GM10266 (cell line): ENCODE measurements around the gene APOBEC3C.
A peak's percentile ranks its signal among the peaks of the same experiment; 100 is the strongest.
"Not testable (repeated sequence)": the region's sequence is repeated elsewhere in the genome, so short reads cannot be mapped to it uniquely, and the experiment has no call there.

Source experiments
- DNase-seq: peaks from one replicate; pipeline ENCODE4 v3.0.0; 2012; ENCODE audit errors: extremely low spot score
- TF ChIP-seq, protein P1 (sequence below): IDR thresholded peaks from 2 replicates; pipeline ENCODE4 v1.5.1; 2012; ENCODE audit warnings: mild to moderate bottlenecking, low read depth; ENCODE audit not compliant: control insufficient read depth, insufficient read depth; ENCODE audit errors: missing control alignments

The APOBEC3C gene

DNA sequence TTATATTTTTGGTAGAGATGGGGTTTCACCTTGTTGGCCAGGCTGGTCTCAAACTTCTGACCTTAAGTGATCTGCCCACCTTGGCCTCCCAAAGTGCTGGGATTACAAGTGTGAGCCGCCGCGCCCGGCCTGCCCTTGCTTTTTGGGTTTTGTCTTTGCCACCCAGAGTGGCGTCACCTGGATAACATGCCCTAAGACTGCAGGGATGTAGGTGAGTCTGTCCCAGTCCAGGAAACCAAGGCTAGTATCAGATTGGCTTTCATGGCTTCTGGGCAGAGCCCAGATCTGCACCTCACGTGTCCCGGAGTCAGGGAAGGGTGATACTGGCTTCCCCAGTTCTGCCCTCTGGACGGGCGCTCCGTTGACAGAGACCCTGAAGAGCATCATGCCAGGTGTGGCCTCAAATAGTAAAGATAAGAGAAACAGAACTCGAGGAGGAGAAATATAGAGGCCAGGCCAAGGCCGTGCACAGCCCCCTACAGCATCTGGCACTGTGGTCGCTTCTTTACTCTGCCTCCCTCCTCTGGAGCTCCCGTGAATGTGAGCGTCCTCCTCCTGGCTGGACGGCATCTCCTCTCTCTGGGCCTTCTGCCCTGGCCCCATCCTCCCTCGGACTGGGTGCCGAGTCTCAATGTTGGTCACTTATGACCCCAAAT, 39.8 kb upstream of the APOBEC3C start:
- TF ChIP-seq, protein P1, sequence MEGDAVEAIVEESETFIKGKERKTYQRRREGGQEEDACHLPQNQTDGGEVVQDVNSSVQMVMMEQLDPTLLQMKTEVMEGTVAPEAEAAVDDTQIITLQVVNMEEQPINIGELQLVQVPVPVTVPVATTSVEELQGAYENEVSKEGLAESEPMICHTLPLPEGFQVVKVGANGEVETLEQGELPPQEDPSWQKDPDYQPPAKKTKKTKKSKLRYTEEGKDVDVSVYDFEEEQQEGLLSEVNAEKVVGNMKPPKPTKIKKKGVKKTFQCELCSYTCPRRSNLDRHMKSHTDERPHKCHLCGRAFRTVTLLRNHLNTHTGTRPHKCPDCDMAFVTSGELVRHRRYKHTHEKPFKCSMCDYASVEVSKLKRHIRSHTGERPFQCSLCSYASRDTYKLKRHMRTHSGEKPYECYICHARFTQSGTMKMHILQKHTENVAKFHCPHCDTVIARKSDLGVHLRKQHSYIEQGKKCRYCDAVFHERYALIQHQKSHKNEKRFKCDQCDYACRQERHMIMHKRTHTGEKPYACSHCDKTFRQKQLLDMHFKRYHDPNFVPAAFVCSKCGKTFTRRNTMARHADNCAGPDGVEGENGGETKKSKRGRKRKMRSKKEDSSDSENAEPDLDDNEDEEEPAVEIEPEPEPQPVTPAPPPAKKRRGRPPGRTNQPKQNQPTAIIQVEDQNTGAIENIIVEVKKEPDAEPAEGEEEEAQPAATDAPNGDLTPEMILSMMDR = no peak
- no peak for DNase-seq

DNA sequence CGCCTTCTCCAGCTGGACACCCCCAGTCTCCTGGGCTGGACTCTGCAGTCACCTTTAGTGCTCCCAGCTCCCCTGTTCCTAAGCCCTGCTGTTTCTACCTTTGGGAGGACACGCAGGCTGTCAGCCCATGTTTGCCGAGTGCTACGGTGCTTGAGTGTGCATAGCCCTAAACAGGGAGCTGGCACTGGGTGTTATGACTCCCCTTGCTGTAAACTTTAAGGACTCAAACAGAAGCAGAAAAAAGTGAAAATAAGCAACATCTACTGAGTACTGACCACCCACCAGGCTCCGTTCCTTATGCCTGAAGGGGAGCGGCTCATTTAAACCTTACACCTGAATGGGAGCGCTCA, 39.3 kb upstream of the APOBEC3C start:
- TF ChIP-seq, protein P1 = no peak

GRCh38 chr22:38977289-38977688, 36.8 kb upstream of the APOBEC3C start:
- DNase-seq = not testable (repeated sequence)

More for the DNA sequence above, 39.3 kb upstream of the APOBEC3C start:
- DNase-seq = no peak

DNA sequence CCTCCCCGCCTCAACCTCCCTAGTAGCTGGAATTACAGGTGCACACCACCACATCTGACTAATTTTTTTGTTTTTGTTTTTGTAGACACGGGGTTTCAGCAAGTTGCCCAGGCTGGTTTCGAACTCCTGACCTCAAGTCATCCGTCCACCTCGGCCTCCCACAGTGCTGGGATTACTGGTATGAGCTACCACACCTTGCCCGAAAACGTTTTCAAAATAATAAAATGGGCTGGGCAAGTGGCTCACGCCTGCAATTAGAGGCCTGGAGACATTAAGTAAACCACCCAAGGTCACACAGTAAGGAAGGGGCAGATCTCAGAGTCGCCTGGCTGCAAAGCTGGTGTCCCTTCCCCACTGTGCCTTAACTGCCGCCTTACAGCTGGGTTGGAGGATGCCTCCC, 33.5 kb upstream of the APOBEC3C start:
- not testable (repeated sequence) for DNase-seq

DNA sequence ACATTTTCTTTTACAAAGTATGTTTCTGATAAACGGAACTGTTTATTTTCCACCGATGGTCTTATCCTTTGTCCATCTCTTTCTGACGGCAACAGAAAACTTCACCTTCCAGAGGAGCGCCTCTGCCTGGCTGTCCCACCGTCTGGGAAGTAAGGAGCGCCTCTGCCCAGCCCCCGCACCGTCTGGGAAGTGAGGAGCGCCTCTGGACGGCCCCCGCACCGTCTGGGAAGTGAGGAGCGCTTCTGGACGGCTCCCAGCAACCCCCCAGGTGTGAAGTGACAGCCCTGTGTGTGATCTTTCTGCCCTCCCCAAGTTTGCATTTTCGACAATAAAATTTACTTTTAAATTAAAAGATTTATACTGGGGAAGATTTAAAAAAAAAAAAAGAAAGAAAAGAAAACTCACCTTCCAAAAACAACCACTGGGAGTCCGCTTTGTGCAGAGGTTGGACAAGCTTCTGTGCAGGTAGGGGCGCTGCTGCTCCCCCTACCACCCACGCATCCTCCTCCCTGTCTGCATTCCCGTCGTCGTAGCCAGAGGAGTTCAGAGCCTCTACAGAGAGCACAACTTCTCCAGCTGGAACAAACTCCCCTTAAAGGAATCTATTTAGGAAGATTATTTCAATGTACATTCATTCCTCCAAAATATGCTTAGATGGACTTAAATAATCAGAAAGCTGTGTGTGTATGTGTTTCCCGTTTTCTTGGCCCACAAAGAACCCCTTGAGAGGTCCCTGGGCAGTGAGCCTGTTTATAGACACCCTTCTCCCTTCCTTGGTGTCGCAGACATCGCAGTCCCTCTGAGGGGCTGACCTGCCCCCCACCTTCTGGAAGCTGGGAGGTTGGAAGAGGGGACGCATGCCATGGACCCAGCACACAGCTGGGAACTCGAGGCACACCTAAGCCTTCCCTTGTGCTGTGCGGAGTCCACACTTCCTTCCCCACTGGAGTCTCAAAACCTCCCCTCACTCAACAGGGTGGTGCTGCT, 32.8 kb upstream of the APOBEC3C start:
- DNase-seq = no peak
- TF ChIP-seq, protein P1 = peak; percentile 50

DNA sequence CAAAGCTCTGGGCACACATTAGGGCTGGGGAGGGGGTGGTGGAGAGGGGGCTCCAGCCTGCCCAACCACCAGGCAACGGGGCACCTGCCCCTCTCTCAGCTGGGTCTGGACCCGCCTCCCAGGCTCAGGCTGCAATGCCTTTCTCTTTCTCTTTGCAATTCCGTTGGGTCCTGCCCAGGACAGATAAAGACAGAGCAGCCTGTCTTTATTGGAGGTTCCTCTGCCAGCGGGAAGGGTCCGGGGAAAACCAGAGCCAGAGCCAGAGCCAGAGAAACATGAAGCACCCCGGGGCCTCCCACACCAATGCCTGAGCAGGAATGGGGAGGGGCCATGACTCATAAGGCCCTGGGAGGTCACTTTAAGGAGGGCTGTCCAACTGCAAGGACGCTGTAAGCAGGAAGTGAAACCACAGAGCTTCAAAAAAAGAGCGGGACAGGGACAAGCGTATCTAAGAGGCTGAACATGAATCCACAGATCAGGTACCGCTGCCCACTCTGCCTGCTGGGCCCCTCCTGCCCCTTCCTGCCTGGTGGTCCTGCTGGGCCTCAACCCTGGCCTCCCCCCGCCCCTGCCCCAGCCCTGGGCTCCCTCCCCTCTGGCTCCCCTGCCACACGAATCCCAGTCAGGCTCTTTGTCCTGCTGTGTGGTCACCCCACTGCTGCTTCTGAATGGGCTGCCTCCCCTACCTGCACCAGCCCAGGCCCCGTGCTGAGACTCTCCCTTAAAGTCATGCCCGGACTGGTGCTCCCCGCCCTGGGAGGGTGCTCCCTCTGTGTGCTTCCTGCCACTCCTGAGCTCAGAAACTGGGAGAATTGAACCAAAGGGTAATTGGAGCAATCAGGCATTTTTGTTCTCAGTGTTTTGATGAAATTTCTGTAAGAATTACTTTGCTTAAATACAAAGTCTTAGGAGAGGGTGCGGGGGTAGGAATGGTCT, 31.8 kb upstream of the APOBEC3C start, which contains the start of gene APOBEC3B:
Gene APOBEC3B, plus strand, starts transcription at position 356 of the 936 bp plus-strand sequence. Its CDS starts 107 bp downstream, at position 463.
- peak; percentile 89 for DNase-seq
- TF ChIP-seq, protein P1 = no peak

- DNase-seq = no peak
- TF ChIP-seq, protein P1 = no peak
Observed at GRCh38 chr22:38984224-38984623, 29.8 kb upstream of the APOBEC3C start.

DNA sequence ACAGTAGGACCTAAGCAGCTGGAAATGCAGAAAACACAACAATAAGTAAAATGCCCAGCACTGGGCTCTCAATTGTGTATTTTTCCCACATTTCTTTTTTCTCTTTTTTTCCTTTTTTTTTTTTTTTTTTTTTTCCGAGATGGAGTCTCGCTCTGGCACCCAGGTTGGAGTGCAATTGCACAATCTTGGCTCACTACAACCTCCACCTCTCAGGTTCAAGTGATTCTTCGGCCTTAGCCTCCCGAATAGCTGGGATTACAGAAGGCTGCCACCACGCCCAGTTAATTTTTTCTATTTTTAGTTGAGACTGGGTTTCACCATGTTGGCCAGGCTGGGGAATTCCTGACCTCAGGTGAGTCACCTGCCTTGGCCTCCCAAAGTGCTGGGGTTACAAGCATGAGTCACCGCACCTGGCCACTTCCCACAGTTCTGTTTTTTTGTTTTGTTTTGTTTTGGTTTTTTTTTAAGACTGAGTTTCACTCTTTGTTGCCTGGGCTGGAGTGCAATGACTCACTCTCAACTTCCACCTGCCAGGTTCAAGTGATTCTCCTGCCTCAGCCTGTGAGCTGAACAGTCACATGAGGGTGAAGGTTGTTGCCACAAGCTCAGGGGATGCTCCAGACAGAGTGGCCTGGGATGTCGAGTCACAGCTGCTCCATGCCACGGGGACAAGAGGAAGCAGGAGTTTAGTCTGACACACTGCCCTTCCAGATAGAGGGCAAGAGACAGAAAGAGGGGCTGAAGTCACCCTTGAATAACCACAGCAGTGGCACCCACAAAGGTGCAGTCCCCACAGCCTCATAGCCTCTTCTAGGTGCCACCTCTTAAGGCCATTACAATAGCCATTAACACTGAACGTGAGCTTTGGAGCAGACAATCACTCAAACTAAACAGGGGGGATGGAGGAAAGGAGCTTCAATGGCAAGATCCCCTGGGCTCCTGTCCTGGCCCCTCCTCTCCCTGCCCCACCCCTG, 29.0 kb upstream of the APOBEC3C start:
- DNase-seq = peak; percentile 56
